HG02759 (cell line): ENCODE results near the gene LRCOL1.

ENCODE experiments used
- ATAC-seq: cut with Tn5 transposase; IDR thresholded peaks from one replicate; pipeline ENCODE4 v1.9.1; 2021; ENCODE audit warnings: mild to moderate bottlenecking, moderate library complexity; ENCODE audit not compliant: unreplicated experiment

LRCOL1 gene

GRCh38 chr12:132568826-132569480 is 41.4 kb downstream of the LRCOL1 start:
- ATAC-seq, result no peak

DNA sequence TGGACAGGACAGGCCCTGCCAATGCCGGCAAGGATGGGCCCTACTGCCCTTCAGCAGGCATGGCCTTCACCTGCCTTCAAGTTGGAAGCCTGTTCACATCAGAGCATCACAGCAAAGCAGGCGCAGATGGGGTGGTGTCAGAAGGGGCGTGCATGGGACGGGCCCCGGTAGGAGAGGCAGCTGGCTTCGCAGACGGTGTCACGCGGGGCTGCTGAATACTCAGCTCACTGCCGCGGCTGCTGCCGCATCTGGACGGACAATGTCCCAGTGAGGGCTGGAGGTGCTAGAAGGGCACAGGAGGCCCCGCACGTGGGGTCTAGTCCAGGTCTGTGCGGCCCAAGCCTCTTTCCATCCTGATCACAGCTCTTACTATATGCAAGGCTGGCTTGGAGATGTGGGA is 42.1 kb downstream of the LRCOL1 start:
- no peak for ATAC-seq

GRCh38 chr12:132566516-132567131 is 43.8 kb downstream of the LRCOL1 start:
- no peak for ATAC-seq

- no peak for ATAC-seq
Measured at GRCh38 chr12:132565365-132565764, 45.0 kb downstream of the LRCOL1 start.

DNA sequence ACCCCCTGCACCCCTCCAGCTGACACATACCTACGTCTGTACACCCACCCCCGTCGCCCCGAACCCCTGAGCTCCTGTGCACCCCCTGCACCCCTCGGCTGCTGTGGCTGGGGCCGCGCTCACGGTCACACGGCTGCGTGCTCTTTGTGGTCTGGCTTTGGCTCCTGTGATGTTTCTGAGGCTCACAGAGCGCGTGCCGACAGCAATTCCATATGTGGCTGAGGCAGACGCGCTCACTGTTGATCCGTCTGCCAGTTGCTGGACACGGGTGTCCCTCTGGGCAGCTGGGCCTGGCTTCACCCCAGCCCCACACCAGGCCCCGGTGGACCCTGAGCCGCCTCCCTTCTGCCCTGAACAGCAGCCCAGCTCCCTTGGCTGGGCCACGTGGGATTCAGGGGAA is 46.5 kb downstream of the LRCOL1 start:
- no peak for ATAC-seq

- no peak for ATAC-seq
Measured at GRCh38 chr12:132562489-132563021, 47.8 kb downstream of the LRCOL1 start.

DNA sequence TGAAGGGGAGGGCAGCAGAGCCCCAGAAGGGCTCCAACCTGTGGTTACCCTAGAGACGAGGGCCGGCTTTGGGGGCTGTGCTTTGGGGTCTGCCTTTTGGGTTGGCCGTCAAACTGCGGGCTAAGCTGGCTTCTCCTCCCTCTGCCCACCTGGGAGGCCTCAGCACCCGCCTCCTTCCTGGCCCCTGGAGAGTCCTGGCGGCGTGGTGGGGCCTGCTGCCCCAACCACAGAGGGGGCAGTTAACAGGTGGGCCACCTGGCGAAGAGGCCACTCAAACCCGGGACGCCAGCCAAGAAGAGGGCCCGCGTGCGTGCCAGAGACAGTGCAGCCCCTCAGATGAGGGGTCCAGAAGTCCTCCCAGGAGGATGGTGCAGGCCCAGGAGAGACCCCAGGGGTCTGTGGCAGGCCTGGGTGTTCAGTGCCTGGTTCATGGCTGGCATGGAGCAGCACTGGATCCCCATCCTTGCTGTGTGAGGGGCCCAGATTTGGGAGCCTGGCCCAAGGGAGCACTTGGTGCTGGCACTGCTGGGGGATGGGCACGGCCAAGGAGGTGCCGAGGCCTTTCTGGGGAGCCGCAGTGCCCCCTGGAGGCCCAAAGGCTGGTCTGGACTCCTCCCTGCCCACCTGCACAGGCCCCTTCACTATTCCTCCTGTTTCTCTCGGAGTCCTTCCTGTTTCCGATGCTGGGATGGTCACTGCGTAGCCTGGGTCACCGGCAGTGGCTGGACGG is 48.8 kb downstream of the LRCOL1 start:
- no peak for ATAC-seq

DNA sequence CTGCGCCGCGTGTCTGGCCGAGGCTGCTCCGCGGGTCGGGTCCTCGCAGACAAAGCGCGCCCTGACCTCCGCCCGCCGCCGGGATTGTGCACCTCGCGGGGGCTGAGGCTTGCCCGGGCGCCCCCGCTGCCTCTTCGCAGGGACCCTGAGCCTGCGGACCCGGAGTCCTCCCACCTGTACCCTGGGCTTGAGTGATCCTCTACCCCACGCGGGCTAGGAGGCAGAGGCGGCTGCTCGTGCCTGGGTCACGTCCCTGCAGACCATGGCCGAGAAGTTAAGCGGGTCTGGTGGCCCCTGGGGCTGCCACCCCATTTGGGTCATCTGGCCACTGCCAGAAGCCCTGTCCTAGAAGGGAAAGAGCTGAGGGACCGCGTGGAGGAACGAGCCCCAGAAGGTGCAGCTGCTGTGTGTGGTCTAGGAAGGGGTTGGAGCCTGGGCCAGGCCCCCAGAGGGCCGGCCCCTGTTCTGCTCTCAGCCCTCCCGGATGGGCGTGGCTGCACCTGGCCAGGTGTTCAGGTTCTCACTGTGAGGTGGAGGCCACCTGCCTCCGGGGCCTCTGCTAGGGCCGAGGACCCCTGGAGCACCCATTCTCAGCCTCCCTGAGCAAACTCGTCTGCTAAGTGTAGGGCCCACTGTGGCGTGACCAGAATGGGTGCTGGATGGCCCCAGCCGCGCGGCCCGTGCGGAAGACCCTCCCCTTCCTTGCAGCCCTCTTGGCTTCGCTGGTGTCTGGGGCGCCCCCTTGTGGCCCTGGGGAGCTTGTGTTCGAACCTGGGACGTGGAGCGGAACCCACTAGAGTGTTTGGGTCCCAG is 49.6 kb downstream of the LRCOL1 start:
- ATAC-seq, result no peak

- no peak for ATAC-seq
Measured at GRCh38 chr12:132560364-132560613, 50.1 kb downstream of the LRCOL1 start.

GRCh38 chr12:132559652-132560363 is 50.6 kb downstream of the LRCOL1 start:
- no peak for ATAC-seq

DNA sequence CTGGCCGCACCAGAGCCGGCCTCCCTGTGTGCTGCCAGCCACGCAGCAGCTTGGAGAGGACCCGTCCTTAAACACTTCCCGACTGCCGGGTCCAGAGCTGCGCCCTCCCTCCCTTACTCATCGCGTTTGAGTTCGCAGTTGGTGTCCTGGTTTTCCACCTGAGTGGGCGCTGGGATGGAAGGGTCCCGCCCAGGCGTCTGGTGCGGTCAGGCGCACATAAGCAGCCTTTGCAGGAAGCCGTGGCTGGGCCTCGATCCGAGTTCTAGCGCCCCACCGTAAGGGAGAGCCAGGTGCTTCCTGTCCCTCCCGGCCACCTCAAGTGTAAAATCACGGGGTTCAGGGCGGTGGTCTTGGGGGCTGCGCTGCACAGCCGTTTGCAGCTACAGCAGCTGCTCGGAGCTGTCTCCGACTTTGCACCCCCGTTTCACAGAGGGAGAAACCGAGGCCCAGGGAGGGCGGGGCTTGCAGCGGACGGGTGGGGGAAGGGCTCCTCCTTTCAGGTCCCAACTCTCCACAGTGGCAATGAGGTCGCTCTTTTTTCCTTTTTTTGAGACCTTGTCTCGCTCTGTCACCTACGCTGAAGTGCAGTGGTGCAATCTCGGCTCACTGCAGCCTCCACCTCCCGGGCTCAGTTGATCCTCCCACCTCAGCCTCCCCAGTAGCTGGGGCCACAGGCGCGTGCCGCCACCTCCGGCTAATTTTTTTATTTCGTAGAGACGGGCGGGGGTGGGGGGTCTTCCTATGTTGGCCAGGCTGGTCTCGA is 51.3 kb downstream of the LRCOL1 start:
- no peak for ATAC-seq

GRCh38 chr12:132558042-132558856 is 52.1 kb downstream of the LRCOL1 start:
- ATAC-seq, result no peak

- ATAC-seq, result no peak
Measured at GRCh38 chr12:132557291-132558015, 52.9 kb downstream of the LRCOL1 start.

DNA sequence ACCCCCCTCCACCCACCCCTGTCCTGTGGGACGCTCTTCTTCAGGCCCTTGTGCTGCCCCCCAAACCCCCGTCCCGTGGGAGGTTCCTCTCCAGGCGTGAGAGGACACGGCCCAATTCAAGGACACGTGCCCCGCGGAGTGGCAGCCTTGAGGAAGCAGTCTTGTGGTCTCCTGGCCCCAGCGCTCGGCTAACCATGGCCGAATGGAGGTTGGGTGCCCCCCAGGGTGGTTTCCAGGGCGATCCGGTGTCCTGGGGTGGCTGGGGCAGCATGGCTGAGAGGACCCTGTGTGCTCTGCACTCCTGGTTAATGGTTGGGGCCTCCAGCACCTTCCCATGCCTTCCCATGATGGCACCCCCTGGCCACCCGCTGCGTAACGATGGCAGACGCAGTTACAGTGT is 53.6 kb downstream of the LRCOL1 start:
- ATAC-seq, result no peak

DNA sequence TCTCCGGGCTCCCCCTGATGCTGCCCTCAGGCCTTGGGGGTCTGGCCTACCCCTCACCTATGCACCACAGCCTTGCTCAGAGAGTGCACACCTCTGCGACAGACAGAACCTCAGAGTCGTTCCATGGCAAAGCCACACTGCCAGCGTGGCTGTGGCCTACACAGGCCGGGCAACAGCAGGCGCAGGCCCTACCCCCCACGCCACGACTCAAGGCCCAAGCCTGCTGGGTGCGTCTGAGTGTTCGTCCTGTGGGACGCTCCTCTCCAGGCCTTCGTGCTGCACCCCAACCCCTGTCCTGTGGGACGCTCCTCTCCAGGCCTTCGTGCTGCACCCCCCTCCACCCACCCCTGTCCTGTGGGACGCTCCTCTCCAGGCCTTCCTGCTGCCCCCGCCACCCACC is 54.2 kb downstream of the LRCOL1 start:
- no peak for ATAC-seq

DNA sequence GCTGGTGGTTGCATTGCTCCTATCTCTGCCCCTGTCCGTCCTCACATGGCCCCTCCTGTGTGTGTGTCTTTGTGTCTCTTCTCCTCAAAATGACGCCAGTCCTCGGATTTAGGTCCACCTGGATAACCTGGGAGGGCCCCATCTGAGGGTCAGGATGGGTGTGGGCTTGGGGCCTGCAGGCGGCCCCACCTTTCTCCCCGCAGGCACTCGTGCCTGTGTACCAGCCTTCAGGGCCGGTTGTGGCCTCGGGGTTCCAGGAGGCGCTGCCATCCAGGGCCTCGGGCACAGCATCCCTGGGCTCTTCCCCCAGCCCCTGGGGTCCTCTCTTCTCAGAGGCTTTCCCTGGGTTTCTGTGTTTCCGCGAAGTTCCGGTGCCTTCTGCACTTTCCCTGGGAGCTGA is 54.7 kb downstream of the LRCOL1 start:
- ATAC-seq, result no peak

DNA sequence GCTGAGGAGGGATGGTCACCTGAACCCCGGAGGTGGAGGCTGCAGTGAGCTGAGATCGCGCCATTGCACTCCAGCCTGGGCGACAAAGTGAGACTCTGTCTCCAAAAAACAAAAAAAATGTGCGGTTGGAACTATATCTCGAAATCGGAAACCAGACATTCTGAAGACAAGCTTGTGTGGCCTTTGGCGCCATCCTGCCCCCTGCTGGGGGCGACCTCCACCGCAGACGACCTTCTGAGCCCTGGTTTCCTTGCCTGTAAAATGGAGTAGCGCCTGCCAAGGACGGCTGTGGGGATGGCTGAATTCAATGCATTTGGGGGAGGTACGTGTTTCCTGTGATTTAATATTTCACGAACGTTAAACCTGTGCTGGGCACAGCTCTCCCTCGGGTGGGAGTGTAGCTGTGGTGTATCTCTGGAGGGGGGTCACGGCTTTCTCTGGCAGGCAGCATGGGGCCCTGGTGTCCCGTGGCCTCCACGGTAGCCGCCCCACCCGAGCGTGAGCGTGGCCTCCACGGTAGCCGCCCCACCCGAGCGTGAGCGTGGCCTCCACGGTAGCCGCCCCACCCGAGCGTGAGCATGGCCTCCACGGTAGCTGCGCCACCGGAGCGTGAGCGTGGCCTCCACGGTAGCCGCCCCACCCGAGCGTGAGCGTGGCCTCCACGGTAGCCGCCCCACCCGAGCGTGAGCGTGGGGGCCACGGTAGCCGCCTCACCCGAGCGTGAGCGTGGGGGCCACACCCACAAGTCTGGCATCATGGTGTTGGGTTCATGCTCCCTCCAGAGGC is 55.3 kb downstream of the LRCOL1 start:
- ATAC-seq, result no peak
